Measurements from ENCODE around the gene CEP120.
"Not testable (repeated sequence)": the region's sequence is repeated elsewhere in the genome, so short reads cannot be mapped to it uniquely, and the experiment has no call there.

CEP120 gene

DNA sequence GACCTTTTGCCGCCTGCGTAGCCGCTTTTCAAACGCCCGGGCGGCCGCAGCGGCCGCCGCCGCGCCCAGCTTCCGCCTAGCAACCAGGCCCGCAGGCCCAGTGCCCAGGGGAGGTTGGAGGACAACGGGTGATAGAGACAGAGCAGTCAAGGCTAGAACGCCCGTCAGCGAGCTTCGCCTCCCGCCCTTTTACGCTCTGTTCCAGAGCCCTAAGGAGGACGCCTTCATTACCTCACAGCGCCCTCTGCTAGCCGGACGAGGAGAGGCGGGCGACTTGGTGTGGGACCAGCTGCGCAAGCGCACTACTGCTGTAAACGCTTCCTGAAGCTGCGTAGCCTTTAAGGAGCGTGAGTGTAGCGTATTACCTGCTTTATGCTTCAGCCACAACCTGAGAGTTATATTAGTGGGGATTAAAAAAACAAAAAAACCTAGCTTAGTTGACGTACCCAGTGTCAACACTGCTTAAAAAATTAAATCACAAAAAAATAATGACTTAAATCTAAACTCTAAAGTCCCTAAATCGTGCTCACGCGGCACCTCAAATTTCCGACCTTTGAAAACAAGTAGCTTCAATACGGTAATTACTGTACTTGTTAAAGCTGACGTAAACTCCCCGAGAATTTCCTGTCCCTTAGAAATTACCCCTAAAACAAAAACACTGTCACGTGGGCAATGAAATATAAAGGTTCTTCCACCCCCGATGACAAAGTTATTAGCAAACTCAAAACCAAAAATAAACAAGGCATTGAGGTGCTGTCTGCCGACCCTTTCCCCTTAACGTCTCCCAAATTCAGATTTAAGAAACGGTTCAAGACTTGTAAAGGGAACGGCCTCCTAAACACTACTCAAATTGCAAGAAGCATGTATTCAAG lies at the start of gene CEP120:
TSS of gene CEP120 (minus strand) at position 126 of the 872 bp plus-strand sequence. CDS start 405 bp downstream, outside the sequence.
- DNase-seq, result peak; percentile 96

DNA sequence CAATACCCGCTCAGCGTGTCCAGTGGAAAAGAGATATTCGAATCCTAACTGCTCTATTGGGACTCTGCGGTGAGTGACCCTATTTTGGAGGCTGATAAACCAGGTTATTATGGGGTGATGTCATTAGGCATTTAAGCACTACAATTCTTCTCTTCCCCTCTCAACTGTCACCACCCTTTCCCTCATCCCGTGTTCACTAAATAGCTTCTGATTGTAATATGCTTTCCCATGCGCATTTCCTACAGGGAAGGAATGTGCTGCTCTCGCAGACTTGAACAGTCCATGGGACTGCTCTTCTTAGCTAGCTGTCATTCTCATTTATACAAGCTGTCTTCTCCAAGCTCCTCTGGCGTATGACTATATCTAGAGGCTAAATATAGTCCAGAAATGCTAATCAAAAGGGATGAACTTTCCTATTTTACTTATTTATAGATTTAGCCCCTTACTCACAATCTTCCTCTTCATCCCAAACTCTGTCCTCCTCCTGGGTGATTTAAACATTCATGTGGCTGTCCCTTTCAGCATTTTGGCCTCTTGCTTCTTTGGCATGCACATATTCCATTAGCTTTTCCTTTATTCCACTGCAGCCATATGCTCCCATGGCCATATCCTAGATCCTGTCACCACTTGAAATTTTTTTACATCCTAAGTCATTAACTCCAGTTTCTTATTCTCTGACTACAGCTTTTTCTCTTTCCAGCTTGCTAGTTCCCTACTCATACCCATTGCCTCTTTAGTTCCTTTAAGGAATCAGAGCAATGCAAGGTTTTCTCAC lies 49.1 kb upstream of the CEP120 start:
- DNase-seq, result no peak

GRCh38 chr5:123471385-123471784 lies 48.2 kb upstream of the CEP120 start:
- no peak for DNase-seq

- DNase-seq, result not testable (repeated sequence)
Measured at GRCh38 chr5:123466839-123467238, 43.6 kb upstream of the CEP120 start.

GRCh38 chr5:123460296-123460729 lies 37.1 kb upstream of the CEP120 start:
- peak; percentile 46 for DNase-seq

DNA sequence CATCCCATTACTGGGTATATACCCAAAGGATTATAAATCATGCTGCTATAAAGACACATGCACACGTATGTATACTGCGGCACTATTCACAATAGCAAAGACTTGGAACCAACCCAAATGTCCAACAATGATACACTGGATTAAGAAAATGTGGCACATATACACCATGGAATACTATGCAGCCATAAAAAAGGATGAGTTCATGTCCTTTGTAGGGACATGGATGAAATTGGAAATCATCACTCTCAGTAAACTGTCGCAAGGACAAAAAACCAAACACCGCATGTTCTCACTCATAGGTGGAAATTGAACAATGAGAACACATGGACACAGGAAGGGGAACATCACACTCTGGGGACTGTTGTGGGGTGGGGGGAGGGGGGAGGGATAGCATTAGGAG lies 35.8 kb upstream of the CEP120 start:
- not testable (repeated sequence) for DNase-seq

DNA sequence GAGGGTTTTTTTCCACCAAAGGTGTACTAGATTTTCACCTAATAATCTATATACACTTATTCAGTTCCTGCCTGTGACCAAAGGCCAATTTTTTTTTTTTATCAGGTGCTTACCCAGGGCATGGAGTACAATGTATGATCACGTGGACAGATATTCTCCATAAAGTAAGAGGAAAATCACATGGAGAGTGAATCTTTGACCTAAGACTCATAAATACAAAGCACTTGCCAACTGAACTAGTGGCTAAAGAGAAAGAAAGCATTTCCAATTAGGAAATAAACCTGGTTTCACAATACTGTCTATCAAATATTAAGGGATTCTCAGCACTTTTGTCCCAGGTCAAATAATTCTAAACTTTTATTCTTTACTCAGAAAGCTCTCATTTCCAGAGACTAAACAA lies 33.0 kb upstream of the CEP120 start:
- no peak for DNase-seq

GRCh38 chr5:123455640-123456039 lies 32.4 kb upstream of the CEP120 start:
- DNase-seq, result no peak

DNA sequence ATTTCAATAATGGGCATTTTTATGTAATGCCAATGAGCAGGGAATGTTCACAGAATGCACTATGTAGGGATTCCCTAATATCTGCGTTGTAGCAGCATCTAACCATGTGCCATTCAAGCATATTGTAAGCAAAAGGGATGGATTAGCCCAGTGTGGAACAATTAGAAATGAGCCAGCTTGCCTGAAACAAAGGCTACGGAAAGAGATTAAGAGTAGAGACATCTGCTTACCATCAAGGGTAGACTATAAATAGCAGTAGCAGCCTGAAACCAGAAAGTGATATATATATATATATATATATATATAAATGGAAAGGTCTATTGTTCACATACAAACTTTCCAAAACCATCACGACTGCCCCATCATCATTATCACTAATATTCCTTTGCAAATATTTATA lies 31.9 kb upstream of the CEP120 start:
- DNase-seq, result no peak

DNA sequence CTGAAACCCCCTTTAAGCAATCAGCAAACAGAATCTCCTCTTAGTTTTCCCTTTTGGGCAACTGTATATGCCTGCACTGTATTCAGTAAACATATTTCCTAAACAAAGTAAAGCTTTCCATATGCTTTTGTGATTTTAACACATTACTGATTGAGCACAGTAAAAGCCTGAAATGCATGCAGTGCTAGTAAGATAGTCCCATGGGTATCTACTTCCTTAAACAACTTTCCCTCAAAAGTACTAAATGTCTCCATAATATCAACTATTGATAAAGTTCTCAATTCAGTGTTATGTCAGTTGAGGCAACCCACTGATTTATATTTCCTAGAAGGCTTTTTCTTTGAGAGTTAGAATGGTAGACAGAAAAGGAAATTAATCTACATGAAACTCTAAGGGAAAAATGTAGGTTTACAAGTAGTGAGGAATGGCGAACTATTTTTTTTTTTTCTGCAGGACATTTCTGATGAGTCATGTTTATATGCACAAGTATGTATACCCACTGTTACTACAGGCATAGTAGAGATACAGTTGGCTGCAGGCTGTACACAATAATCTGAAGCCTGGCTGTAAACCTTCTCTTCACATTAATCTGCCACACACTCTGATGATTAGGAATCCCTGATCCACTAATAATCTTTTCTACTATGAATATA lies 31.2 kb upstream of the CEP120 start:
- no peak for DNase-seq

DNA sequence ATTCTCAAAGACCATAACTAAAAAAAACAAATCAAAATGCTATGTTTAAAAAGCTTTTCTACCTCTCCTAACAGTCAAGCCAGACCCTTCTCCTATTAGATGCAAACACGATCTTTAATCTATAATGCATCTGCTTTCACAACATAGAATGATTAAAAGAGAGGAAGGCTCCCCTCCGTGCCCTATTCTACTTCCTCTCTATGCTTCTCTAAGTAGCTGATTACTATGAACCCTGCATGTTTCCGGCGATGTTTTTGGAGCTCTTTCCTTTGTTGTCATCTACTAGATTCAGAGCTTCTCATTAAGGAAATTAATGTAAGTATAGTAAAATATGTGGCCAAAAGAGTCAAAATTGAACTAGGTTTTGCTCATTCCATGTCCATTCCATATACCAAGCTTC lies 29.2 kb upstream of the CEP120 start:
- DNase-seq, result no peak

- DNase-seq, result no peak
Measured at GRCh38 chr5:123451047-123451446, 27.8 kb upstream of the CEP120 start.

GRCh38 chr5:123450640-123451039 lies 27.4 kb upstream of the CEP120 start:
- no peak for DNase-seq

- DNase-seq, result no peak
Measured at GRCh38 chr5:123450114-123450513, 26.9 kb upstream of the CEP120 start.

- DNase-seq, result no peak
Measured at GRCh38 chr5:123449424-123449974, 26.3 kb upstream of the CEP120 start.

- no peak for DNase-seq
Measured at GRCh38 chr5:123448743-123449142, 25.5 kb upstream of the CEP120 start.

GRCh38 chr5:123448017-123448617 lies 24.9 kb upstream of the CEP120 start:
- DNase-seq, result no peak

- DNase-seq, result no peak
Measured at GRCh38 chr5:123444016-123444415, 20.8 kb upstream of the CEP120 start.

DNA sequence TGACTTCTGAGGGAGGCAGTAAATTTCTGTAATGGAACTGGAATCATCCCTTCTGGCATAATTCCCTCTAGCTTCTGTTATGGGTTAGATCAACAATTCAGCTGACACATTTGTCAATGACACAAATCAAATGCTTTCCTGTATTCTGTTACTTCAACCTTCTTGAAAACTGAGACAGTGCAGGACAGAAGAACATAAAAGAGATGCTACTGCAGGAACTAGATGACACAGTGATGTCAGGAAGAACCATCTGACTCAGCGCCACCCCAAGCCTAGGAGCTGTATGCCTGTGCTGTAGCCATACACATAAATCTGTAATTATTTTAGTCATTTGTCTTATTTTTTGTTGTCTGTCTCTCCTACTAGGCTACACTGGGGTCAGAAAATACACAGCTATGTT lies 18.2 kb upstream of the CEP120 start:
- DNase-seq, result peak; percentile 35

- DNase-seq, result no peak
Measured at GRCh38 chr5:123440456-123441181, 17.4 kb upstream of the CEP120 start.

DNA sequence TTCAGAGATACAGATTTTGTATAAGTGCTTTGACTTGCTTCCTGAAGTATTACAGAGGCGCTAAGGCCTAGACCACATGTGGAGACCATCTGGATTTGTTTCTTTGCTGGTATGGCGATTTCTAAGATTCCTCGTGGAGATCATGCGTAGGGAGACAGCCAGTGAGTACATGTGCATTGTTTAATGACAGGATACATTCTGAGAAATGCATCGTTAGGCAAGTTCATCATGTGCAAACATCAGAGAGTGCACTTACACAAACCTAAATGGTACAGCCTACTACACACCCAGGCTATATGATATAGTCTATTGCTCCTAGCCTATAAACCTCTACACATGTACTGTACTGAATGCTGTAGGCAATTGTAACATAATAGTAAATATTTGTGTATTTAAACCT lies 16.5 kb upstream of the CEP120 start:
- DNase-seq, result no peak

DNA sequence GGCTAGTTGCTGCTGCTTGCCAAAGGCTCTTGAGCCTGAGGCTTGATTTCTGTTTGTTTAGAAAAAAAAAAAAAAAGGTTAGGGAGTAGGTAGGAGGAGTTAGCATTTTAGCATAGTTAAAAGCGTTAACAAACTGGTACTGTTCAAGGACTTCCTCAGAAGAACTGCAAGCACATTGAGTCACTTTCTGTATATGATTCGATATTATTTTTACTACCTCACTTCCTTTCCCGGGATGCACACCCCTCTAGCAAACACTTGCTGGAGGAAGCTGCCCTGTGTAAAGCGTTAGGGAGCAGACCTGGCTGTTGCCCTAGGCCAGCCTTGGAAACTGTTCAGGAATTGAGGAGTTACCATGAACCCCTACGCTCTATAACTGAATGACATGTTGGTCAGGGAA lies 15.7 kb upstream of the CEP120 start:
- no peak for DNase-seq
